HepG2 (cell line): Measurements from ENCODE around the gene NCBP2L. TPM values are rescaled to one million over a fixed set of nuclear protein-coding genes. Genes with fewer than 3 reads are reported as not detected.

ENCODE experiments used
- ATAC-seq: fragments of 200-7000 bp; cut with Tn5 transposase; 3 replicates; pipeline ENCODE4 v1.9.1; 2020; ENCODE audit warnings: mild to moderate bottlenecking, moderate library complexity
- BruUV-seq: library from RNA; stranded (reverse); fragments of 400-500 nt; replicated peaks from 2 replicates; lab custom pipeline; 2021; lab: Mats Ljungman, UMichigan
- CTCF ChIA-PET: fragments of 300-600 bp; formaldehyde crosslinking; extraction: SDS; loops from one replicate; lab custom pipeline; 2021; ENCODE audit warnings: low total read pairs, inconsistent platforms, low intra/inter-chr PET ratio; lab: Yijun Ruan, JAX
- POLR2A ChIA-PET: fragments of 350-600 bp; sonication (Branson Sonifier 250); formaldehyde crosslinking; loops from one replicate; lab custom pipeline; 2020; ENCODE audit warnings: antibody characterized with exemption, inconsistent platforms; lab: Yijun Ruan, JAX
- DNase-seq: peaks from one replicate; pipeline ENCODE4 v3.0.0-alpha.2; 2015; ENCODE audit warnings: low spot score
- FAIRE-seq: peaks from 3 replicates; lab custom pipeline; 2011; peaks lifted over from hg19 to GRCh38; lab: Jason Lieb, UNC
- H2AFZ ChIP-seq: one replicate; pipeline ENCODE4 v1.6.1; 2011; ENCODE audit warnings: low read length, inconsistent platforms
- H3K27ac ChIP-seq: fragments of 300-600 bp; 3 replicates; pipeline ENCODE4 v1.8.0; 2011; ENCODE audit warnings: mixed run types, mild to moderate bottlenecking, mixed read lengths, low read length, inconsistent platforms; ENCODE audit not compliant: insufficient read depth; ENCODE audit errors: extremely low read length
- H3K27me3 ChIP-seq, 2 experiments: fragments of 200-600 bp in 1 of 2; 2 replicates in 1 of 2; 3 replicates in 1 of 2; pipeline versions ENCODE4 v1.6.0 to v1.8.0; 2011; ENCODE audit warnings: low read length in 2 of 2, mild to moderate bottlenecking in 2 of 2, moderate library complexity in 2 of 2, inconsistent platforms in 1 of 2; ENCODE audit not compliant: insufficient read depth in 2 of 2, control insufficient read depth in 1 of 2
- H3K36me3 ChIP-seq, 2 experiments: fragments of 200-600 bp in 1 of 2; replicated peaks in 1 of 2; 2 replicates in 1 of 2; 3 replicates in 1 of 2; pipeline versions ENCODE4 v1.5.1 to v1.8.0; 2011; ENCODE audit warnings: low read length in 2 of 2, inconsistent platforms in 1 of 2; ENCODE audit not compliant: insufficient read depth in 2 of 2, control insufficient read depth in 1 of 2
- H3K4me1 ChIP-seq: 2 replicates; pipeline ENCODE4 v1.5.1; 2012; ENCODE audit warnings: low read length, inconsistent platforms; ENCODE audit not compliant: insufficient read depth
- H3K4me2 ChIP-seq: 2 replicates; pipeline ENCODE4 v1.6.0; 2011; ENCODE audit warnings: low read depth, low read length, inconsistent platforms
- H3K4me3 ChIP-seq, 3 experiments: fragments of 200-600 bp in 1 of 3; sonication (generic), shearing (Covaris generic) in 1 of 3; replicated peaks in 1 of 3; 2 replicates each; pipeline ENCODE4 v1.5.1; 2011 to 2016; ENCODE audit warnings: low read length in 3 of 3, inconsistent platforms in 2 of 3, low read depth in 2 of 3, mild to moderate bottlenecking in 2 of 3, control low read depth in 1 of 3, mixed read lengths in 1 of 3; ENCODE audit not compliant: insufficient read depth in 1 of 3
- H3K79me2 ChIP-seq: one replicate; pipeline ENCODE4 v1.6.1; 2011; ENCODE audit warnings: low read length, inconsistent platforms; ENCODE audit not compliant: insufficient read depth
- H3K9ac ChIP-seq: 2 replicates; pipeline ENCODE4 v1.6.0; 2011; ENCODE audit warnings: mild to moderate bottlenecking, low read depth, low read length, inconsistent platforms; ENCODE audit not compliant: insufficient read depth
- H3K9me3 ChIP-seq: 2 replicates; pipeline ENCODE4 v1.5.1; 2012; ENCODE audit warnings: mild to moderate bottlenecking, low read length
- H4K20me1 ChIP-seq: 2 replicates; pipeline ENCODE4 v1.6.0; 2011; ENCODE audit warnings: inconsistent platforms, mild to moderate bottlenecking, low read length, moderate library complexity; ENCODE audit not compliant: insufficient read depth
- ARHGAP35 ChIP-seq: sonication (generic); formaldehyde crosslinking; IDR thresholded peaks from 2 replicates; pipeline ENCODE4 v1.9.0; 2022; ENCODE audit warnings: mild to moderate bottlenecking, inconsistent platforms, moderate library complexity, missing genetic modification reagents, borderline replicate concordance
- BRCA1 ChIP-seq: sonication (generic); formaldehyde crosslinking; IDR thresholded peaks from 2 replicates; pipeline ENCODE4 v1.4.0; 2020; ENCODE audit warnings: missing genetic modification reagents
- HDAC6 ChIP-seq: fragments of 200-600 bp; sonication (generic); IDR thresholded peaks from 2 replicates; pipeline ENCODE4 v1.7.0; 2017; ENCODE audit warnings: mild to moderate bottlenecking, antibody characterized with exemption, low read length, low read depth
- RBM22 ChIP-seq: fragments of 200-400 bp; formaldehyde crosslinking; optimal IDR thresholded peaks from 2 replicates; pipeline ENCODE3; 2017; ENCODE audit warnings: mild to moderate bottlenecking, low read length, moderate library complexity
- TOE1 ChIP-seq: sonication (generic); formaldehyde crosslinking; IDR thresholded peaks from 2 replicates; pipeline ENCODE4 v1.4.0; 2020; ENCODE audit warnings: mild to moderate bottlenecking, missing genetic modification reagents
- ZBTB20 ChIP-seq: sonication (generic); formaldehyde crosslinking; IDR thresholded peaks from 2 replicates; pipeline ENCODE4 v1.8.1; 2023; ENCODE audit warnings: missing genetic modification reagents, low read depth, mild to moderate bottlenecking, borderline replicate concordance
- ZNF891 ChIP-seq: sonication (generic); formaldehyde crosslinking; IDR thresholded peaks from 2 replicates; pipeline ENCODE4 v1.5.0; 2020; ENCODE audit warnings: mild to moderate bottlenecking, missing genetic modification reagents
- WGBS: methylation state at CpG from one replicate; pipeline ENCODE4 v1.1.6; 2017; ENCODE audit warnings: low lambda C conversion rate; 5-methylcytosine and 5-hydroxymethylcytosine counted together
- in situ Hi-C: cut with HindIII; loops from 2 replicates; pipeline ENCODE4 v1.10.0; 2017; ENCODE audit warnings: low pct_unique_long_range_greater_than_20kb; ENCODE audit not compliant: extremely low pct_ligation_motif_present
- intact Hi-C: fragments of 100-400 bp; cut with micrococcal nuclease; formaldehyde crosslinking; loops from one replicate; pipeline ENCODE4 v1.10.0; 2022; ENCODE audit not compliant: unreplicated experiment
- polyA plus RNA-seq, 8 experiments: library from polyadenylated mRNA; depleted of rRNA in 3 of 8; stranded (reverse) in 7 of 8; unstranded in 1 of 8; fragments of >200 nt; fragmentation: Illumina TruSeq in 4 of 8; extraction: Trizol in 4 of 8; gene quantifications; 2 replicates each; pipeline versions ENCODE4 v1.2.1 to v1.2.3, GENCODE V29; 2011 to 2016; ENCODE audit warnings: low read depth in 4 of 8, missing spikeins in 1 of 8, mixed read lengths in 1 of 8; ENCODE audit not compliant: insufficient read depth in 1 of 8
- total RNA-seq, 5 experiments: library from RNA; depleted of rRNA; stranded (reverse); fragments of >200 nt; fragmentation: Illumina TruSeq; extraction: Trizol; gene quantifications; 2 replicates each; pipeline ENCODE4 v1.2.3, GENCODE V29; 2016; ENCODE audit warnings: low read depth in 1 of 5
- TF ChIP-seq, protein P1 (sequence below): IDR thresholded peaks from 2 replicates; pipeline ENCODE4 v1.6.1; 2016; ENCODE audit warnings: mild to moderate bottlenecking, missing biosample characterization, missing genetic modification reagents
- TF ChIP-seq, protein P2 (sequence below): IDR thresholded peaks from 2 replicates; pipeline ENCODE4 v1.6.1; 2016; ENCODE audit warnings: mild to moderate bottlenecking

The NCBP2L gene
- total and polyA plus RNA-seq, 2 of the 13 experiments (the other 11 are each of a cell fraction or from before 2014, with no cell fraction given) = not detected

DNA sequence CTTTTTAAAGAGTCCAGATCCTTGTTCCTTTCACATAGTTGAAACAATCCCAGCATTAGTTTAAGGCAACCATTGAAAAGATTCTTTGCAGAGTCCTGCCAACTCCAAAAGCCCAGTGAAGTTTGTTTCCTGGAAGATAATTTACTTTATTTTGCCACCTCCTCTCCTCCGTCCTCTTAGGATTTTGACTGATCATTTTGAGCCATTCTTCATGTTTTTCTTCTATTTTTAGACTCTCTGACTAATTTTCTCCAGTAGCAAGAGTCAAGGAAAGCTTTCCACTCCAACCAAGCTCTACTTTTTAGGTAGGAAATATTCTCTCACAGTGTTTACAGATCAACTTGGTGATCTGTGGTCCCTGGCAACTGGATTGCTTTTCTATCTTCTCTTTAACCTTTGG is 10.3 kb downstream of the NCBP2L start:
- Histone ChIP-seq H3K27me3 (no peaks in the 10 kb centered on the region), H3K4me2 (no peak overlapping the region), H3K9me3 (no peaks in the 10 kb centered on the region), H3K4me3 (no peak overlapping the region), H3K9ac (no peak overlapping the region), H3K27ac (no peak overlapping the region), H4K20me1 (no peaks in the 10 kb centered on the region), H2AFZ (no peak overlapping the region), H3K36me3 (no peaks in the 10 kb centered on the region), H3K4me1 (no peaks in the 10 kb centered on the region), H3K79me2 (no peaks in the 10 kb centered on the region)
- in situ Hi-C loops = no loop called here
- intact Hi-C loops = no loop called here
- FAIRE-seq = no peak
- TF ChIP-seq TOE1 (no peak), RBM22 (no peak), ZBTB20 (CRISPR knock-in tag) (no peak), ARHGAP35 (no peak), ZNF891 (CRISPR knock-in tag) (no peak), HDAC6 (no peak), BRCA1 (CRISPR knock-in tag) (no peak)
- TF ChIP-seq, protein P1, sequence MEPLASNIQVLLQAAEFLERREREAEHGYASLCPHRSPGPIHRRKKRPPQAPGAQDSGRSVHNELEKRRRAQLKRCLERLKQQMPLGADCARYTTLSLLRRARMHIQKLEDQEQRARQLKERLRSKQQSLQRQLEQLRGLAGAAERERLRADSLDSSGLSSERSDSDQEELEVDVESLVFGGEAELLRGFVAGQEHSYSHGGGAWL (CRISPR knock-in tag) = no peak
- TF ChIP-seq, protein P2, sequence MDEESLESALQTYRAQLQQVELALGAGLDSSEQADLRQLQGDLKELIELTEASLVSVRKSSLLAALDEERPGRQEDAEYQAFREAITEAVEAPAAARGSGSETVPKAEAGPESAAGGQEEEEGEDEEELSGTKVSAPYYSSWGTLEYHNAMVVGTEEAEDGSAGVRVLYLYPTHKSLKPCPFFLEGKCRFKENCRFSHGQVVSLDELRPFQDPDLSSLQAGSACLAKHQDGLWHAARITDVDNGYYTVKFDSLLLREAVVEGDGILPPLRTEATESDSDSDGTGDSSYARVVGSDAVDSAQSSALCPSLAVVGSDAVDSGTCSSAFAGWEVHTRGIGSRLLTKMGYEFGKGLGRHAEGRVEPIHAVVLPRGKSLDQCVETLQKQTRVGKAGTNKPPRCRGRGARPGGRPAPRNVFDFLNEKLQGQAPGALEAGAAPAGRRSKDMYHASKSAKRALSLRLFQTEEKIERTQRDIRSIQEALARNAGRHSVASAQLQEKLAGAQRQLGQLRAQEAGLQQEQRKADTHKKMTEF = no peak
- ChIA-PET POLR2A (no interaction called here), CTCF (no interaction called here)
- WGBS = 0% methylated on average over 1 of the region's 1 CpG
- no peak for DNase-seq
- no peak for ATAC-seq
- no TSS peak for BruUV-seq
